Measurements from ENCODE around the gene MFAP4.

MFAP4 gene

GRCh38 chr17:19347323-19348080 is 39.5 kb downstream of the MFAP4 start:
- DNase-seq, result no peak

GRCh38 chr17:19346351-19347255 is 40.4 kb downstream of the MFAP4 start:
- peak; percentile 77 for DNase-seq

GRCh38 chr17:19345486-19346350 is 41.3 kb downstream of the MFAP4 start:
- DNase-seq, result no peak

GRCh38 chr17:19345067-19345460 is 41.9 kb downstream of the MFAP4 start:
- no peak for DNase-seq

- DNase-seq, result no peak
These were observed 42.5 kb downstream of the MFAP4 start for GRCh38 chr17:19344311-19345066.

- peak; percentile 31 for DNase-seq
These were observed 43.3 kb downstream of the MFAP4 start for GRCh38 chr17:19343671-19344151.

GRCh38 chr17:19343256-19343630 is 43.7 kb downstream of the MFAP4 start:
- peak; percentile 27 for DNase-seq

- DNase-seq, result no peak
These were observed 44.3 kb downstream of the MFAP4 start for GRCh38 chr17:19342611-19343255.

- no peak for DNase-seq
These were observed 45.1 kb downstream of the MFAP4 start for GRCh38 chr17:19341641-19342610.

GRCh38 chr17:19341211-19341631 is 45.8 kb downstream of the MFAP4 start:
- DNase-seq, result peak; percentile 18

- no peak for DNase-seq
These were observed 47.6 kb downstream of the MFAP4 start for GRCh38 chr17:19339341-19339815.

- peak; percentile 59 for DNase-seq
These were observed 48.7 kb downstream of the MFAP4 start for GRCh38 chr17:19338031-19338990.

- no peak for DNase-seq
These were observed 49.3 kb downstream of the MFAP4 start for GRCh38 chr17:19337712-19338023.

- DNase-seq, result no peak
These were observed 49.9 kb downstream of the MFAP4 start for GRCh38 chr17:19336938-19337711.

GRCh38 chr17:19335951-19336631 is 50.9 kb downstream of the MFAP4 start:
- no peak for DNase-seq

GRCh38 chr17:19334331-19334730 is 52.7 kb downstream of the MFAP4 start:
- DNase-seq, result no peak

- no peak for DNase-seq
These were observed 53.2 kb downstream of the MFAP4 start for GRCh38 chr17:19333736-19334290.

All from femur (tissue), 1 donor.